GM12878 (cell line): ENCODE results near the gene C9orf78. TPM values are rescaled to one million over a fixed set of nuclear protein-coding genes. Genes with fewer than 3 reads are reported as not detected.

Experiments used
- ATAC-seq: fragments of 200-7000 bp; cut with Tn5 transposase; 3 replicates; pipeline ENCODE4 v1.9.1; 2020; ENCODE audit warnings: mild to moderate bottlenecking, moderate library complexity
- BruUV-seq: library from RNA; stranded (reverse); fragments of 400-500 nt; replicated peaks from 2 replicates; lab custom pipeline; 2021; lab: Mats Ljungman, UMichigan
- CTCF ChIA-PET: fragments of 300-600 bp; sonication (Branson Sonifier 250); formaldehyde crosslinking; extraction: SDS; loops from one replicate; lab custom pipeline; 2021; ENCODE audit warnings: inconsistent platforms; lab: Yijun Ruan, JAX
- POLR2A ChIA-PET: fragments of 350-600 bp; formaldehyde crosslinking; extraction: SDS; loops from one replicate; lab custom pipeline; 2021; ENCODE audit warnings: inconsistent platforms; lab: Charles Lee
- RAD21 ChIA-PET: fragments of 300-600 bp; sonication (Branson Sonifier 250); formaldehyde crosslinking; loops from one replicate; lab custom pipeline; 2023; ENCODE audit warnings: antibody characterized with exemption; ENCODE audit not compliant: unreplicated experiment; lab: Charles Lee
- SMC1A ChIA-PET: fragments of 300-600 bp; sonication (Branson Sonifier 250); formaldehyde crosslinking; loops from one replicate; lab custom pipeline; 2023; ENCODE audit not compliant: unreplicated experiment, uncharacterized antibody; lab: Charles Lee
- DNase-seq: peaks from one replicate; pipeline ENCODE4 v3.0.0-alpha.2; 2011; ENCODE audit warnings: low read depth, low spot score
- FAIRE-seq: peaks from 3 replicates; lab custom pipeline; 2011; peaks lifted over from hg19 to GRCh38; lab: Jason Lieb, UNC
- H2AFZ ChIP-seq: 2 replicates; pipeline ENCODE4 v1.6.0; 2011; ENCODE audit warnings: low read depth, low read length, control low read depth; ENCODE audit not compliant: control insufficient read depth
- H3K27ac ChIP-seq: 2 replicates; pipeline ENCODE4 v1.5.1; 2011; ENCODE audit warnings: control low read depth; ENCODE audit not compliant: control insufficient read depth, insufficient read depth
- H3K27me3 ChIP-seq, 2 experiments: replicated peaks in 1 of 2; 2 replicates each; pipeline versions ENCODE4 v1.6.0 to v1.6.1; 2011; ENCODE audit warnings: low read length in 1 of 2; ENCODE audit not compliant: control insufficient read depth in 2 of 2, insufficient read depth in 2 of 2
- H3K36me3 ChIP-seq, 2 experiments: 2 replicates each; pipeline ENCODE4 v1.5.1; 2011; ENCODE audit warnings: low read length in 1 of 2; ENCODE audit not compliant: control insufficient read depth in 2 of 2, insufficient read depth in 2 of 2
- H3K4me1 ChIP-seq: 2 replicates; pipeline ENCODE4 v1.6.1; 2011; ENCODE audit warnings: mild to moderate bottlenecking, low read length, moderate library complexity, mixed read lengths; ENCODE audit not compliant: control insufficient read depth, insufficient read depth
- H3K4me2 ChIP-seq: 2 replicates; pipeline ENCODE4 v1.6.0; 2011; ENCODE audit warnings: control low read depth; ENCODE audit not compliant: control insufficient read depth, insufficient read depth
- H3K4me3 ChIP-seq: fragments of 200-600 bp; sonication (generic); 2 replicates; pipeline ENCODE4 v1.5.1; 2016
- H3K79me2 ChIP-seq: 2 replicates; pipeline ENCODE4 v1.6.0; 2011; ENCODE audit warnings: low read length; ENCODE audit not compliant: control insufficient read depth, insufficient read depth
- H3K9ac ChIP-seq: 2 replicates; pipeline ENCODE4 v1.8.0; 2011; ENCODE audit warnings: low read length, control low read depth, mixed read lengths; ENCODE audit not compliant: control insufficient read depth, insufficient read depth
- H3K9me3 ChIP-seq: replicated peaks from 3 replicates; pipeline ENCODE4 v1.5.1; 2011; ENCODE audit warnings: mild to moderate bottlenecking, low read length; ENCODE audit not compliant: control insufficient read depth, insufficient read depth
- H4K20me1 ChIP-seq: 2 replicates; pipeline ENCODE4 v1.6.0; 2011; ENCODE audit not compliant: control insufficient read depth, insufficient read depth
- IRF4 ChIP-seq: IDR thresholded peaks from 2 replicates; pipeline ENCODE4 v1.6.1; 2011; ENCODE audit warnings: low read depth, low read length
- NFXL1 ChIP-seq: fragments of 450-650 bp; IDR thresholded peaks from 2 replicates; pipeline ENCODE4 v1.6.1; 2017; ENCODE audit warnings: antibody characterized with exemption, mild to moderate bottlenecking, borderline replicate concordance
- NR2F1 ChIP-seq: fragments of 450-650 bp; conservative IDR thresholded peaks from 2 replicates; pipeline ENCODE4 v1.6.1; 2017; ENCODE audit warnings: mild to moderate bottlenecking
- POLR2AphosphoS2 ChIP-seq: IDR thresholded peaks from 2 replicates; pipeline ENCODE4 v1.6.1; 2011; ENCODE audit warnings: low read depth, mild to moderate bottlenecking, low read length, improper control_type of control experiment, moderate library complexity
- SIN3A ChIP-seq: IDR thresholded peaks from 2 replicates; pipeline ENCODE4 v1.6.1; 2012; ENCODE audit warnings: low read depth, low read length, improper control_type of control experiment
- SREBF2 ChIP-seq: IDR thresholded peaks from 2 replicates; pipeline ENCODE4 v1.6.1; 2012; ENCODE audit warnings: mild to moderate bottlenecking, low read length
- STAT1 ChIP-seq: fragments of 450-650 bp; conservative IDR thresholded peaks from 2 replicates; pipeline ENCODE4 v1.6.1; 2014; ENCODE audit warnings: antibody characterized with exemption, mild to moderate bottlenecking
- TCF3 ChIP-seq: IDR thresholded peaks from 2 replicates; pipeline ENCODE4 v1.6.1; 2012; ENCODE audit warnings: low read depth, mild to moderate bottlenecking, low read length, borderline replicate concordance; ENCODE audit not compliant: insufficient read depth
- ZNF207 ChIP-seq: fragments of 450-650 bp; IDR thresholded peaks from 2 replicates; pipeline ENCODE4 v1.6.1; 2014; ENCODE audit warnings: antibody characterized with exemption, mild to moderate bottlenecking, borderline replicate concordance
- ZNF217 ChIP-seq: fragments of 450-650 bp; IDR thresholded peaks from 2 replicates; pipeline ENCODE4 v1.6.1; 2017; ENCODE audit warnings: antibody characterized with exemption, mild to moderate bottlenecking
- WGBS: methylation state at CpG from one replicate; pipeline ENCODE4 v1.1.6; 2016; ENCODE audit warnings: low lambda C conversion rate; ENCODE audit not compliant: insufficient replicate concordance, insufficient coverage; ENCODE audit errors: missing lambda C conversion rate; 5-methylcytosine and 5-hydroxymethylcytosine counted together
- in situ Hi-C: fragments of 300-500 bp; cut with MboI; formaldehyde crosslinking; loops from 9 replicates; pipeline ENCODE4 v1.14.3; 2018; ENCODE audit warnings: mixed read lengths
- intact Hi-C: fragments of 100-400 bp; cut with micrococcal nuclease; formaldehyde crosslinking; loops from one replicate; pipeline ENCODE4 v1.14.2; 2022; ENCODE audit not compliant: unreplicated experiment
- polyA plus RNA-seq, 11 experiments: library from polyadenylated mRNA; depleted of rRNA in 4 of 11; unstranded in 6 of 11; stranded (reverse) in 5 of 11; fragments of >200 nt; fragmentation: Nextera tagmentation in 4 of 11; fragmentation: Illumina TruSeq in 1 of 11; extraction: Ambion mirVana in 4 of 11; extraction: Trizol in 1 of 11; gene quantifications; 1 replicate in 1 of 11; 2 replicates in 10 of 11; pipeline versions ENCODE4 v1.2.1 to v1.2.3, GENCODE V29; 2011 to 2016; ENCODE audit warnings: inconsistent platforms in 2 of 11, missing spikeins in 2 of 11, low read depth in 1 of 11
- total RNA-seq, 4 experiments: library from RNA; depleted of rRNA in 3 of 4; stranded (reverse); fragments of >200 nt in 3 of 4; fragmentation: Illumina TruSeq in 1 of 4; extraction: Trizol in 1 of 4; gene quantifications; 2 replicates each; pipeline versions ENCODE4 v1.2.1 to v1.2.3, GENCODE V29; 2013 to 2021
- TF ChIP-seq, protein P1 (sequence below): IDR thresholded peaks from 2 replicates; pipeline ENCODE4 v1.6.1; 2012; ENCODE audit warnings: low read depth, low read length, improper control_type of control experiment

The C9orf78 gene
- total and polyA plus RNA-seq, 10 of the 15 experiments (the other 5 are each of a cell fraction or from before 2014, with no cell fraction given): 23.0 to 60.9 (median 47.5) TPM

DNA sequence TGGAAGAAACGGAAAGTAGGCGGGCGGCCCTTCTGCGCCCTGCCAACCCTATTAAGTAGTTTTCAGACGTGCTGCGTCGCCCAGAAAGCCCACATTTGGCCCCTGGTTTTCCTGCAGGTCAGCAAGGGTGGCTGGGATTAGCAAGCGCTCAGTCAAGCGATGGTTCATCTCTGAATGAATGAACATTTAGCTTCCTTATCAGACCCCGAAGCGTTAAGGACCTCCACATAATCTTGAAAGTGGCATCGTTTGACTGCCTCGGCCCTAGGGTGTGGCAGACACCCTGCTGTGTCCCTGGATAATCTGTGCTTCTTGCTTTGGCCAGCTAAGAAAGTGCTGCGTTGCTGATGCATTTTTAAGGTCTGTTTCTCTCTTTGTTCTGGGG lies 31.4 kb downstream of the C9orf78 start:
- TF ChIP-seq NR2F1 (no peak), SIN3A (0 out of 2 replicates have a peak, but pooled peaks have one; percentile 25)
- TF ChIP-seq, all 136 proteins: peak for 1
- Histone ChIP-seq H2AFZ (peak overlapping the region; percentile 73), H3K4me1 (0 out of 2 replicates have a peak, but pooled peaks cover 3% of the 10 kb centered on the region), H3K9me3 (no peaks in the 10 kb centered on the region), H3K79me2 (peaks cover 12% of the 10 kb centered on the region), H3K27ac (peak overlapping the region; percentile 30), H3K9ac (peak overlapping the region; percentile 77), H3K27me3 (no peaks in the 10 kb centered on the region), H3K4me3 (peak overlapping the region; percentile 77), H3K4me2 (peak overlapping the region; percentile 79), H3K36me3 (peaks cover 0 to 6% of the 10 kb centered on the region in 2 experiments; a peak in 1 of 4 replicates), H4K20me1 (no peaks in the 10 kb centered on the region)
- in situ Hi-C loops: no loop called here
- CTCF ChIA-PET: interaction anchor here (1.1 to 1.5 kb wide), 3 partner anchors 13 to 179 kb away, joined by 3 to 5 read pairs (median 4); no protein-coding TSS in a partner anchor
- FAIRE-seq (peak; percentile 70), DNase-seq (no peak), ATAC-seq (peak; percentile 17)
- POLR2A ChIA-PET: interaction anchor here (0.6 to 1.1 kb wide), 3 partner anchors 10 to 20 kb away, joined by 3 to 4 read pairs (median 3); partner anchors contain the start of gene TOR1A
- WGBS: 2% methylated on average over 14 of the region's 14 CpGs
- RAD21 ChIA-PET: interaction anchor here (0.6 kb wide), 1 partner anchor 14 kb away, joined by 3 read pairs; no protein-coding TSS in a partner anchor
- no TSS peak for BruUV-seq
- intact Hi-C loops: no loop called here
- SMC1A ChIA-PET: interaction anchor here (0.5 kb wide), 1 partner anchor 439 kb away, joined by 3 read pairs; no protein-coding TSS in a partner anchor

DNA sequence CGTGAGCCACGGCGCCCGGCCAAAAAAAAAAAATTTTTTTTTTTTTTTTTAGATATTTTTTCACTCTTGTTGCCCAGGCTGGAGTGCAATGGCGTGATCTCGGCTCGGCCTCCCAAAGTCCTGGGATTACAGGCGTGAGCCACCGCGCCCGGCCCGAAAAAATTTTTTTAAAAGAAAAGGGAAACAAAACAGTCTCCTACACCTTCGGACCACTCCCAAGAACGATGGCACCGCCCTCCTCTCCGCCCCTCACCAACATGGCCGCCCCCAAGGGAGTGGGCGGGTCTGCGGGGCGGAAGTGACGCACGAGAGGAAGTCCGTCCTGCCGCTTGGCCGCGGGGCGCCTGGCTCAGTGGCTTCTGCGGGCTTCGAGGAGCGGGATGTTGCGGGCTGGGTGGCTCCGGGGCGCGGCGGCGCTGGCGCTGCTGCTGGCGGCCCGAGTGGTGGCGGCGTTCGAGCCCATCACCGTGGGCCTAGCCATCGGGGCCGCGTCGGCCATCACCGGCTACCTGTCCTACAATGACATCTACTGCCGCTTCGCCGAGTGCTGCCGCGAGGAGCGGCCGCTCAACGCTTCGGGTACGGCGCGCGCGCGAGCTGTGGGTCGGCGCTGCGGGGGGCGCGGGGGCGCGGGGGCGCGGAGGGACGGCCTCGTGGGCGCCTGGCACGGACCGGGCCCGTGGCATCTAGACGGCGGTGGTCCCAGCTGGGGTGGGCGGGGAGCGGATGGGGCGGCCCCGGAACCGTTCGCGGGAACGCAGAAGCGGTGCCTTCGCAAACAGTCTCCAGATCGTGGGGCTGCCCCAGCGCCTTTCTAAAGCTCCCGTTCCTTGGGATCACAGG lies 32.0 kb downstream of the C9orf78 start, which contains the start of gene TOR1B:
Gene TOR1B (plus strand): TSS at position 352 of the 843 bp plus-strand sequence. CDS start 29 bp downstream, at position 381.
- Histone ChIP-seq H3K9ac (peak within 1 kb of the TSS; percentile 77), H3K36me3 (peaks cover 0 to 6% of the 10 kb centered on the region in 2 experiments; a peak in 1 of 4 replicates), H3K4me1 (0 out of 2 replicates have a peak, but pooled peaks cover 3% of the 10 kb centered on the region), H3K4me3 (peak within 1 kb of the TSS; percentile 77), H2AFZ (peak within 1 kb of the TSS; percentile 73), H3K79me2 (peaks cover 12% of the 10 kb centered on the region), H3K9me3 (no peaks in the 10 kb centered on the region), H4K20me1 (no peaks in the 10 kb centered on the region), H3K4me2 (peak within 1 kb of the TSS; percentile 79), H3K27ac (peak within 1 kb of the TSS; percentile 30), H3K27me3 (no peaks in the 10 kb centered on the region)
- ChIA-PET CTCF (interaction anchor here (0.6 to 1.5 kb wide), 4 partner anchors 13 to 178 kb away, joined by 3 to 5 read pairs (median 4); no protein-coding TSS in a partner anchor), POLR2A (interaction anchor here (0.6 to 1.1 kb wide), 4 partner anchors 18 to 220 kb away, joined by 3 read pairs; no protein-coding TSS in a partner anchor), SMC1A (interaction anchor here (0.5 to 0.6 kb wide), 2 partner anchors 439 to 835 kb away, joined by 3 read pairs; no protein-coding TSS in a partner anchor), RAD21 (interaction anchor here (0.6 kb wide), 2 partner anchors 15 to 65 kb away, joined by 3 read pairs; no protein-coding TSS in a partner anchor)
- peak; percentile 80 for DNase-seq
- ATAC-seq: peak; percentile 97
- in situ Hi-C loops (no loop called here), intact Hi-C loops (no loop called here)
- peak; percentile 99 for FAIRE-seq
- under 1% methylated on average over 79 of the region's 93 CpGs for WGBS
- no TSS peak for BruUV-seq
- TF ChIP-seq ZNF217 (no peak), STAT1 (0 out of 2 replicates have a peak, but pooled peaks have one; percentile 41), ZNF207 (peak; percentile 45; the same call in 1 of the 2 replicates), POLR2AphosphoS2 (peak; percentile 78; the same call in 1 of the 2 replicates), IRF4 (no peak), NFXL1 (no peak), TCF3 (0 out of 2 replicates have a peak, but pooled peaks have one; percentile 21), SREBF2 (no peak)
- TF ChIP-seq, protein P1, sequence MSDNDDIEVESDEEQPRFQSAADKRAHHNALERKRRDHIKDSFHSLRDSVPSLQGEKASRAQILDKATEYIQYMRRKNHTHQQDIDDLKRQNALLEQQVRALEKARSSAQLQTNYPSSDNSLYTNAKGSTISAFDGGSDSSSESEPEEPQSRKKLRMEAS: peak; percentile 44
